ENCODE measurements around the gene USP15.

Gene USP15

GRCh38 chr12:62288328-62288727 lies 28.1 kb downstream of the USP15 start:
- no peak for TF ChIP-seq TAF1 (IDR thresholded peaks at IDR 0.05; ENCODE audit: borderline replicate concordance, insufficient read depth, low read length)
- TF ChIP-seq FOXP2 (optimal IDR thresholded peaks at IDR 0.05; ENCODE audit: borderline replicate concordance, extremely low read depth, extremely low read length, insufficient read depth), result no peak
- TF ChIP-seq POLR2AphosphoS5 (IDR thresholded peaks at IDR 0.05; ENCODE audit: low read depth, low read length), result no peak
- TF ChIP-seq REST (IDR thresholded peaks at IDR 0.05; ENCODE audit: insufficient read depth in 1 of 2, low read depth in 2 of 2, low read length in 2 of 2), result no peak
- TF ChIP-seq SIN3A (IDR thresholded peaks at IDR 0.05; ENCODE audit: borderline replicate concordance, insufficient read depth, low read length), result no peak

GRCh38 chr12:62290846-62291245 lies 30.6 kb downstream of the USP15 start:
- TF ChIP-seq POLR2AphosphoS5 (IDR thresholded peaks at IDR 0.05; ENCODE audit: low read depth, low read length) (no peak), REST (IDR thresholded peaks at IDR 0.05; ENCODE audit: insufficient read depth in 1 of 2, low read depth in 2 of 2, low read length in 2 of 2) (no peak), FOXP2 (optimal IDR thresholded peaks at IDR 0.05; ENCODE audit: borderline replicate concordance, extremely low read depth, extremely low read length, insufficient read depth) (no peak), TAF1 (IDR thresholded peaks at IDR 0.05; ENCODE audit: borderline replicate concordance, insufficient read depth, low read length) (no peak), SIN3A (IDR thresholded peaks at IDR 0.05; ENCODE audit: borderline replicate concordance, insufficient read depth, low read length) (no peak)

- TF ChIP-seq POLR2AphosphoS5 (IDR thresholded peaks at IDR 0.05; ENCODE audit: low read depth, low read length) (no peak), TAF1 (IDR thresholded peaks at IDR 0.05; ENCODE audit: borderline replicate concordance, insufficient read depth, low read length) (no peak)
Observed at GRCh38 chr12:62291864-62292760, 31.9 kb downstream of the USP15 start.

DNA sequence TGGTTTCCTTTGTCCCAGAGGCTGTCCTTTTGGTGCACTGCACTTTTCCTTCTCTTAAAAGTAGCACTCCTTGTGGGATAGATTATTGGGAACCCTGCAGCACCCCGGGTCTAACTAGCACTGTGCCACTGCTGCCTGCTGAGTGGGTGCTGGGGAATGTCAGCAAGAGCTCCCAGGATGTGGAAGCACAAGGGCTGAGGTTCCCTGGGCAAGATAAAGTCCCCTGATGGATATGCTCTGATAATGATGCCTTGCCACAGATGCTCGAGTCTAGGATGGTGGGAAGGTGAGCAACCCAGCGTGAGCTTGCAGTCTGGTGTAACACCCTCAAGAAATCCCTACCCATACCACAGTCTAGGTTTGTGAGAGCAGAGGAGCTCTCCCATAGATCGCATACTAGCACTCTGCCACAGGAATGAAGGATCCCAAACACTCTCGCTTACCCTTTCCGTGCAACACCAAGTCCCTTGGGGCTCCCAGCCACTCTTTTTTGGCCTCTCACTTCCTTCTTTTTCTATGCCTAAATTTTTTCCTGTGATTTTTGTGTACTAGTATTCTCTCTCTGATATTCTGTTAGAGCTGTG lies 32.6 kb downstream of the USP15 start:
- no peak for TF ChIP-seq REST (IDR thresholded peaks at IDR 0.05; ENCODE audit: insufficient read depth in 1 of 2, low read depth in 2 of 2, low read length in 2 of 2)
- TF ChIP-seq TAF1 (IDR thresholded peaks at IDR 0.05; ENCODE audit: borderline replicate concordance, insufficient read depth, low read length), result no peak
- TF ChIP-seq FOXP2 (optimal IDR thresholded peaks at IDR 0.05; ENCODE audit: borderline replicate concordance, extremely low read depth, extremely low read length, insufficient read depth), result no peak

GRCh38 chr12:62294378-62294777 lies 34.2 kb downstream of the USP15 start:
- TF ChIP-seq POLR2AphosphoS5 (IDR thresholded peaks at IDR 0.05; ENCODE audit: low read depth, low read length), result no peak
- no peak for TF ChIP-seq REST (IDR thresholded peaks at IDR 0.05; ENCODE audit: insufficient read depth in 1 of 2, low read depth in 2 of 2, low read length in 2 of 2)
- no peak for TF ChIP-seq FOXP2 (optimal IDR thresholded peaks at IDR 0.05; ENCODE audit: borderline replicate concordance, extremely low read depth, extremely low read length, insufficient read depth)
- no peak for TF ChIP-seq SIN3A (IDR thresholded peaks at IDR 0.05; ENCODE audit: borderline replicate concordance, insufficient read depth, low read length)
- no peak for TF ChIP-seq TAF1 (IDR thresholded peaks at IDR 0.05; ENCODE audit: borderline replicate concordance, insufficient read depth, low read length)

All from PFSK-1 (cell line).